GM18951 (cell line): ENCODE measurements around the gene SAMD8.
"Not testable (repeated sequence)": the region's sequence is repeated elsewhere in the genome, so short reads cannot be mapped to it uniquely, and the experiment has no call there.

Experiments
- POLR2A ChIP-seq: IDR thresholded peaks from 4 replicates; pipeline ENCODE4 v1.6.1; 2011; ENCODE audit warnings: mild to moderate bottlenecking; ENCODE audit not compliant: insufficient read length, insufficient read depth; ENCODE audit errors: extremely low read depth
- in situ Hi-C: fragments of 300-500 bp; cut with MboI; formaldehyde crosslinking; loops from one replicate; pipeline ENCODE4 v1.12.0; 2022; ENCODE audit warnings: low sequenced_read_pairs, mixed read lengths, inconsistent platforms; ENCODE audit not compliant: unreplicated experiment

The SAMD8 gene

DNA sequence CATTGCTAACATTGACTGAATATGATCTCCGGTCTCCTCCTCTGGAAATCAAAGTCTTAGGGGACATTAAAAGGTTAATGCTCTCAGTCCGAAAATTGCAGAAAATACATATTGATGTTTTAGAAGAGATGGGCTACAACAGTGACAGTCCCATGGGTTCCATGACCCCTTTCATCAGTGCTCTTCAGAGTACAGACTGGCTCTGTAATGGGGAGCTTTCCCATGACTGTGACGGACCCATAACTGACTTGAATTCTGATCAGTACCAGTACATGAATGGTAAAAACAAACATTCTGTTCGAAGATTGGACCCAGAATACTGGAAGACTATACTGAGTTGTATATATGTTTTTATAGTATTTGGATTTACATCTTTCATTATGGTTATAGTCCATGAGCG is 39.2 kb downstream of the SAMD8 start:
- TF ChIP-seq POLR2A = no peak
- in situ Hi-C loops = no loop called here

DNA sequence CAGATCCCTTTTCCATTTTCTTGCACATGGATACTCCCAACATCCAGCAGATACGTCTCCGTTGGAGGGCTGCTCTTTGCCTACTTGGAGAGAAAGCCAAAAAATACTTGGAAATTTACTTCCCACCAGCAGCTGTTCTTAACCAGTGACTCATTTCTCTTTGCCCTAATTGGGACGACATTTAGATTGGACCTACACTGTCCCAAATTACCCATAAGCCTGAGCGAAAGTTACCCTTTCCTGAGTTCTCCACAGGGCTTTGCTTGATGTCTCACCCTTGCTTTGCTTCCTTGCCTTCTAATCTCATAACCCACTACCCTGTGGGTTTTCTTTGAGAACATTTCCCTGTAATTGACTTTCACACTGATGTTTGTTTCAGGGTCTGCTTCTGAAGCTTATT is 48.1 kb downstream of the SAMD8 start:
- in situ Hi-C loops = no loop called here

GRCh38 chr10:75165684-75166622 is 54.5 kb downstream of the SAMD8 start:
- TF ChIP-seq POLR2A = no peak
- in situ Hi-C loops = no loop called here

More for the DNA sequence above, 48.1 kb downstream of the SAMD8 start:
- TF ChIP-seq POLR2A = no peak

GRCh38 chr10:75166623-75166972 is 55.1 kb downstream of the SAMD8 start:
- in situ Hi-C loops = no loop called here
- no peak for TF ChIP-seq POLR2A

GRCh38 chr10:75168275-75168674 is 56.8 kb downstream of the SAMD8 start:
- no peak for TF ChIP-seq POLR2A

DNA sequence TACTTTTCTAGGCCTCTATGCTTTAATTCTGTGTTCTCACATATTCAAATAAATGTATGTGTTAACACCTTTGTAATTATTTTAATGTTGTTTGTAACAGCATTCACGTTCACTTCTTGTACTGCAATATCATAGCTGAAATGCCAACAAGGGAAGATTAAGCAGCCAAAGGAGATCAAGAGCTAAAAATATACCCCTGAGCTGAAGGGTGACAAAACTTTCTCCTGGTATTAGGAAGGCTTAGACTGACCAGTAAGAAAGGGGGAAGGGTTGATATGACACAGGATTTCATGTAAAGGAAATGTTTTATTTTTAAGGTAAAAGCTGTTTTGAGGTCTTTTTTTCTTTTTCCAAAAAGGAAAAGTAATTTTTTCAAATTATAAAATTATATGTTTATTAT is 58.8 kb downstream of the SAMD8 start:
- TF ChIP-seq POLR2A = no peak
- in situ Hi-C loops = no loop called here

More at GRCh38 chr10:75168275-75168674, 56.8 kb downstream of the SAMD8 start:
- in situ Hi-C loops = no loop called here

DNA sequence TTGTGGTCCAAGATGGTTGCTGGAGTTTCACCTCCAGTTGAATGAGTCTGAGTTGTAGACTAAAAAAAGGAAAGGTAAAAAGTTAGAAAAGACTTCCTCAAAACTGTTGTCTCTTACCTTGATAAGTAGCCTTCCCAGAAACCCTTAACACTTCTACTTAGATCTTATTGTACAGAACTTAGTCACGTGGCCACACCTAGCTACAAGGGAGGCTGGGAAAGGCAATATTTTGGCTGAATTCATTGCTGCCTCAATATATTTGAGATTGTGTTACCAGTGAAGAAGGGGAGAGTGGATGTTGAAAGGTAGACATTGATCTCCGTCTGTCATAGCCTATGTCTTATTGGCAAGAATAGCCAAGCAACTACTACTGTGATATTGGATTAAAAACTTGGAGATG is 63.6 kb downstream of the SAMD8 start:
- no peak for TF ChIP-seq POLR2A
- in situ Hi-C loops = no loop called here

GRCh38 chr10:75176046-75176445 is 64.6 kb downstream of the SAMD8 start:
- TF ChIP-seq POLR2A = no peak
- in situ Hi-C loops = no loop called here

DNA sequence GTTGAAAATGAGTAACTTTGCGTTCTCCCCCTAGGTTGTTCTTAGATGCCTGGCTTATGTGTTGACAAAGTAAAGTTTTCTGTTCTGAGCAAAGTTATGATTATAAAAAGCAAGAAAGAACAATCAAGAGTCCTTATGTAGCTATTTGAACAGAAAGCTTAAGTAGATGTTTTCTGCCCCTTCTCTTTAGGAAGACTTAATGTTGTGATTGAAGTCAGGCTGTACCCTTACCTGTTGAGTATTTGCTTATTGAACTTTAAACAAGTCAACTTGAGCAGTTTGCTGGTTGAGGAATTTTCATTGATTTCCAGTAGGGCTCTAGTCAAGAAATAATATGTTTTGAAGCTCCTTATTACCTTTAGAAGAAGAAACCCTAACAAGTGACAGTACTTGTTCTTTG is 65.3 kb downstream of the SAMD8 start:
- no peak for TF ChIP-seq POLR2A
- in situ Hi-C loops = no loop called here

- TF ChIP-seq POLR2A = no peak
- in situ Hi-C loops = no loop called here
Observed at GRCh38 chr10:75179657-75180177, 68.3 kb downstream of the SAMD8 start.

DNA sequence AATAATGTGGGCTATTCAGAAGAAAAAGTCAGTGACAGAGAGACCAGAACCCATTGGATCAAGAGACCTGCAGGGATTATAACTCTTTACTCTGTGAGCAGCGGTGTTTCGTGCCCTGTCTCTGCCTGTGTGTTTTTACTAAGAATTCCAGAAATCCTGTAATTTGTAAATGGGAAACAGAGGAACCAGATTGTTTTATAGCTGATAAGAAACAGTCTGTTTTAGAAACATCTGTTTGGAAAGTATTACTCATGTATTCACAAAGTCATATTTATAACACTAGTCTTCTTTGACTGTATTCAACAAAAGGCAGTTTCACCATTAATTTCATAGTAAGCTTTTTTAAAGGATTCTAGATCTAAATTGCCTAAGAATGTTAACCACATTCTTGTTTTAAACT is 69.1 kb downstream of the SAMD8 start:
- TF ChIP-seq POLR2A = no peak
- in situ Hi-C loops = no loop called here

GRCh38 chr10:75181073-75181472 is 69.6 kb downstream of the SAMD8 start:
- in situ Hi-C loops = no loop called here

DNA sequence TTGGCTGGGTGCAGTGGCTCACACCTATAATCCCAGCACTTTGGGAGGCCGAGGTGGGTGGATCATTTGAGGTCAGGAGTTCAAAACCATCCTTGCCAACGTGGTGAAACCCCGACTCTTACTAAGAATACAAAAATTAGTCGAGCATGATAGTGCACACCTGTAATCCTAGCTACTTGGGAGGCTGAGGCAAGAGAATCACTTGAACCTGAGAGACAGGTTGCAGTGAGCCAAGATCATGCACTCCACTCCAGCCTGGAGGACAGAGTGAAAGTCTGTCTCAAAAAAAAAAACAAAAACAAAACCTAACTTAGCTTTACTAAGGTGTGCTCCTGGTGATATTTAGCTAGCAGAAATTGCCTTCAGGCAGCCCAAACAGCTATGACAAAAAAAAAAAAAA is 74.9 kb downstream of the SAMD8 start:
- TF ChIP-seq POLR2A = no peak
- in situ Hi-C loops = no loop called here

More at GRCh38 chr10:75181073-75181472, 69.6 kb downstream of the SAMD8 start:
- TF ChIP-seq POLR2A = no peak

- TF ChIP-seq POLR2A = no peak
- in situ Hi-C loops = no loop called here
Observed at GRCh38 chr10:75187961-75188426, 76.5 kb downstream of the SAMD8 start.

GRCh38 chr10:75188522-75188921 is 77.1 kb downstream of the SAMD8 start:
- in situ Hi-C loops = not testable (repeated sequence)
